Bronchial epithelial cell (primary cell): ENCODE data around the gene MAGOHB. TPM values are rescaled to one million over a fixed set of nuclear protein-coding genes. Genes with fewer than 3 reads are reported as not detected.

Experiments
- DNase-seq: peaks from one replicate; pipeline ENCODE4 v3.0.0-alpha.2; 2010; ENCODE audit warnings: low read depth
- FAIRE-seq: peaks from 2 replicates; lab custom pipeline; 2011; peaks lifted over from hg19 to GRCh38; lab: Jason Lieb, UNC
- H3K27me3 ChIP-seq: 2 replicates; pipeline ENCODE4 v1.5.1; 2011; ENCODE audit warnings: low read length; ENCODE audit not compliant: control insufficient read depth, insufficient read depth
- H3K36me3 ChIP-seq: 2 replicates; pipeline ENCODE4 v1.5.1; 2011; ENCODE audit warnings: low read length; ENCODE audit not compliant: control insufficient read depth, insufficient read depth
- H3K4me3 ChIP-seq: 2 replicates; pipeline ENCODE4 v1.5.1; 2011; ENCODE audit warnings: mild to moderate bottlenecking, low read depth, low read length, control low read depth
- CTCF ChIP-seq: IDR thresholded peaks from 2 replicates; pipeline ENCODE4 v1.5.1; 2011; ENCODE audit warnings: mild to moderate bottlenecking, moderate library complexity, low read length, control low read depth, inconsistent platforms; ENCODE audit not compliant: insufficient read depth, severe bottlenecking
- total RNA-seq: library from RNA; depleted of rRNA; stranded (reverse); fragments of >200 nt; gene quantifications from 2 replicates; pipeline ENCODE4 v1.2.1, GENCODE V29; 2014

The MAGOHB gene
- total RNA-seq, 1 donor from 2014 or later = 14.0 TPM

DNA sequence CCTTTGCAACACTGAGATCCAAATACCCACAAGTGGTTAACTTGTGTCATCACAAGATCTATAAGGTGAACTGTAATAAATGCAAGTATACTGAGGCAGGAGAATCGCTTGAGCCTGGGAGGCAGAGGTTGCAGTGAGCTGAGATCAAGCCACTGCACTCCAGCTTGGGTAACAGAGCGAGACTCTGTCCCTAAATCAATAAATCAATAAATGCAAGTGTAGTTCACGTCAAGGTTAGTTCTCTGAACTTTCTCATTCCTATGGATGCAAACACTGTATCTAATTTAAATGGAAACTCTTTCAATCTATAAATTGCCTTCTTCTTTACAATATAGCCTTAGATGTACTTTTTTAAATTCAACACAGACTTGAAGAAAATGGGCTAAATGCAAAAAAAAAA, 3.2 kb downstream of the MAGOHB start:
- Histone ChIP-seq H3K36me3 (peaks cover 4% of the 10 kb centered on the region), H3K27me3 (no peaks in the 10 kb centered on the region), H3K4me3 (no peak overlapping the region)
- FAIRE-seq (no peak), DNase-seq (no peak)
- no peak for TF ChIP-seq CTCF

GRCh38 chr12:10607885-10608458, 5.4 kb downstream of the MAGOHB start:
- H3K4me3 ChIP-seq = no peak overlapping the region
- H3K36me3 ChIP-seq = peaks cover 4% of the 10 kb centered on the region
- no peaks in the 10 kb centered on the region for H3K27me3 ChIP-seq
- DNase-seq = peak; percentile 10
- FAIRE-seq = no peak
- TF ChIP-seq CTCF = peak; percentile 12

DNA sequence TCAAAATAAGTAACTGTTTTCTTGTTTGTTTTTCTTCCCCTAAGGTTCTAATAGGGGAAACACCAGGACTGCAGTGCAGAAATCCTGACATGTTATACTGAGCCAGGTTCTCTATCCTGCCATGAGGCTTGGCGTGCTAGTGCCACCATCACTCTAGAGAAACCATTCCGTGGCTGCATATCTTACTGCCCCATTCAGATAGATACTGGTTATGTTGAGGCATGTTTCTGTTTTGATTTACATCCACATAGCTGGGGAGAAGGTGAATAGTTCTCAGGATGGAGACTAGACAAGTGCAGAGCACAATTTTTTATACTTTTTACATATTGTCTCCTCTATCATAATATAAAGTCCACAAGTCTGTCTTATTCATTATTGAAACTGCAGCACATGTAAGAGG, 11.5 kb downstream of the MAGOHB start:
- Histone ChIP-seq H3K4me3 (no peak overlapping the region), H3K27me3 (no peaks in the 10 kb centered on the region), H3K36me3 (peaks cover 1% of the 10 kb centered on the region)
- TF ChIP-seq CTCF = no peak
- DNase-seq = no peak
- no peak for FAIRE-seq

DNA sequence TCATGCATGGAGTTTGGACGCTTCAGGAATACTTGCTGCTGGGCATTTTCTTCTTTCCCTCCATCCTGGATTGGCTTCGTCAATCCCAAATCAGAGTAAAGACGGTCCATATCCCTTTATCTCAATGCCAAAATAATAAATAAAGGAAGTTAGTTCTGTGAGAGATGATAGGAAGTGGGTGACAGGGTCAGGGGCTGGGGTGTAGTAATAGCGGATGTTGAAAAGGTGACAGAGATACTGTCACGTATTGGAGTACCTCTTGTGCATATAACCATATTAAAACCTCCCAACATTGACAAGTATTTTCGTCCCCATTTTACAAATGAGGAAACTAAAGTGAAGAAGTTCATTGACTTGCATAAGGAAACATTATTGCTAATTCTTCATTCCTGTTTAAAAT, 12.4 kb downstream of the MAGOHB start:
- FAIRE-seq = no peak
- Histone ChIP-seq H3K4me3 (no peak overlapping the region), H3K36me3 (peaks cover 1% of the 10 kb centered on the region), H3K27me3 (no peaks in the 10 kb centered on the region)
- no peak for DNase-seq
- no peak for TF ChIP-seq CTCF

- no peaks in the 10 kb centered on the region for H3K27me3 ChIP-seq
- H3K36me3 ChIP-seq = peaks cover 1% of the 10 kb centered on the region
- H3K4me3 ChIP-seq = no peak overlapping the region
- no peak for TF ChIP-seq CTCF
- FAIRE-seq (no peak), DNase-seq (no peak)
These were observed 17.5 kb downstream of the MAGOHB start for GRCh38 chr12:10595881-10596280.

DNA sequence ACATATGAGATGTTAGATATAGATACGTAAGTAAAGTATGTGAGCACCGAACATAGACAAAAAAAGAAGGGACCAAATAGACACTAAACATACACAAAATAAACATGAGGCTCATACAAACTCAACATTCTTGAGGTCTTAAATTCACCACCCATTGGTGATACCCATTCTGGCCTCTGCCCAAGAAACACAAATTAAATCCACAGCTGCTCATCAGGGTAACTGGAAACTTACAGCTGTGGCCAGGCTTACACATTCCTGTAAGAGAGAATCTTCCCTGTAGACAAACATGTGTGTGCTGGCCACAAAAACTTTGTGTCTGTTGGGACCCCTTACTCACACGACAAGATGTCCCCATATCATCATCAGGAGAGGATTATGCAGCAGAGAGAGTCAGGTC, 22.4 kb downstream of the MAGOHB start:
- DNase-seq = no peak
- no peak for TF ChIP-seq CTCF
- Histone ChIP-seq H3K4me3 (no peak overlapping the region), H3K36me3 (no peaks in the 10 kb centered on the region), H3K27me3 (no peaks in the 10 kb centered on the region)
- no peak for FAIRE-seq
